GM19239 (cell line): ENCODE results near the gene SLC25A2.
"Not testable (repeated sequence)": the region's sequence is repeated elsewhere in the genome, so short reads cannot be mapped to it uniquely, and the experiment has no call there.

Experiments used
- DNase-seq: peaks from one replicate; pipeline ENCODE4 v3.0.0; 2011; ENCODE audit warnings: low spot score; ENCODE audit not compliant: insufficient read length
- FAIRE-seq: peaks from 2 replicates; lab custom pipeline; 2011; peaks lifted over from hg19 to GRCh38; lab: Jason Lieb, UNC

The SLC25A2 gene

GRCh38 chr5:141319202-141319601 lies 15.4 kb upstream of the SLC25A2 start:
- FAIRE-seq (no peak), DNase-seq (no peak)

GRCh38 chr5:141316963-141317362 lies 13.1 kb upstream of the SLC25A2 start:
- not testable (repeated sequence) for FAIRE-seq, DNase-seq

- no peak for FAIRE-seq
- DNase-seq = no peak
These were observed 9.9 kb upstream of the SLC25A2 start for GRCh38 chr5:141313711-141314110.

- DNase-seq (no peak), FAIRE-seq (no peak)
These were observed 2.8 kb upstream of the SLC25A2 start for GRCh38 chr5:141306630-141307029.

- FAIRE-seq (no peak), DNase-seq (no peak)
These were observed 5.5 kb downstream of the SLC25A2 start for GRCh38 chr5:141298376-141298775.

GRCh38 chr5:141272906-141273305 lies 30.9 kb downstream of the SLC25A2 start:
- no peak for DNase-seq
- FAIRE-seq = no peak

GRCh38 chr5:141269195-141269594 lies 34.7 kb downstream of the SLC25A2 start:
- FAIRE-seq (no peak), DNase-seq (no peak)

GRCh38 chr5:141261238-141261546 lies 42.7 kb downstream of the SLC25A2 start:
- no peak for FAIRE-seq

GRCh38 chr5:141260458-141261237 lies 43.2 kb downstream of the SLC25A2 start:
- FAIRE-seq = no peak
- no peak for DNase-seq

More at GRCh38 chr5:141261238-141261546, 42.7 kb downstream of the SLC25A2 start:
- no peak for DNase-seq

- no peak for FAIRE-seq
These were observed 44.9 kb downstream of the SLC25A2 start for GRCh38 chr5:141258948-141259347.

GRCh38 chr5:141258464-141258863 lies 45.4 kb downstream of the SLC25A2 start:
- DNase-seq (no peak), FAIRE-seq (no peak)

More at GRCh38 chr5:141258948-141259347, 44.9 kb downstream of the SLC25A2 start:
- no peak for DNase-seq
